Aorta (tissue), 5 donors: ENCODE measurements around the gene B4GALT6. TPM values are rescaled to one million over a fixed set of nuclear protein-coding genes. Genes with fewer than 3 reads are reported as not detected.

Source experiments
- ATAC-seq: fragments of 200-7000 bp; cut with Tn5 transposase; one replicate; pipeline ENCODE4 v1.9.1; 2022; ENCODE audit warnings: moderate library complexity; ENCODE audit not compliant: low FRiP score
- DNase-seq, 2 donors: peaks; one replicate each; pipeline ENCODE4 v3.0.0-alpha.2; 2020
- H3K27ac ChIP-seq, 2 donors: one replicate each; pipeline ENCODE4 v1.5.1; 2013; ENCODE audit warnings: low read length in 2 of 2, mild to moderate bottlenecking in 2 of 2, moderate library complexity in 2 of 2, control low read depth in 1 of 2, inconsistent platforms in 1 of 2, low read depth in 1 of 2
- H3K27me3 ChIP-seq, 2 donors: one replicate each; pipeline ENCODE4 v1.6.1; 2013; ENCODE audit warnings: control low read depth in 1 of 2, low read length in 1 of 2, mild to moderate bottlenecking in 1 of 2, moderate library complexity in 1 of 2; ENCODE audit not compliant: insufficient read depth in 2 of 2, control insufficient read depth in 1 of 2
- H3K36me3 ChIP-seq, 2 donors: one replicate each; pipeline ENCODE4 v1.6.1; 2013; ENCODE audit warnings: control low read depth in 1 of 2, low read length in 1 of 2, mild to moderate bottlenecking in 1 of 2; ENCODE audit not compliant: insufficient read depth in 2 of 2, control insufficient read depth in 1 of 2
- H3K4me1 ChIP-seq, 2 donors: one replicate each; pipeline ENCODE4 v1.6.1; 2013; ENCODE audit warnings: low read length in 2 of 2, control low read depth in 1 of 2, mild to moderate bottlenecking in 1 of 2, moderate library complexity in 1 of 2; ENCODE audit not compliant: insufficient read depth in 2 of 2, control insufficient read depth in 1 of 2
- H3K4me3 ChIP-seq, 2 donors: one replicate each; pipeline ENCODE4 v1.5.1; 2013; ENCODE audit warnings: low read length in 2 of 2, control low read depth in 1 of 2, mild to moderate bottlenecking in 1 of 2
- H3K9me3 ChIP-seq: one replicate; pipeline ENCODE4 v1.6.1; 2013; ENCODE audit warnings: mild to moderate bottlenecking, low read length; ENCODE audit not compliant: control insufficient read depth
- WGBS, 2 donors: extraction: QIAGEN DNeasy Blood & Tissue Kit; methylation state at CpG; one replicate each; pipeline ENCODE4 v1.1.7; 2013; 5-methylcytosine and 5-hydroxymethylcytosine counted together
- intact Hi-C, 2 donors: fragments of 100-400 bp; cut with DNase I; formaldehyde crosslinking; loops; one replicate each; pipeline versions ENCODE4 v1.14.2 to v1.15.0; 2022
- polyA plus RNA-seq, 2 donors: library from polyadenylated mRNA; stranded (reverse); fragments of 200-250 nt; gene quantifications; one replicate each; pipeline ENCODE4 v1.2.3, GENCODE V29; 2013
- total RNA-seq, 2 donors: library from RNA; stranded (reverse); fragmentation: NEBNext Ultra II Directional; extraction: Animal tissue kit (Norgen Biotek cat#: 25700); gene quantifications; one replicate each; pipeline ENCODE4 v1.2.1, GENCODE V29; 2021
- donor health status: healthy with polysubstance abuse.
- donor health status: Bipolar disorder and iron deficiency.
- donor health status: DM: no; HTN: no; CAD: no.
- donor health status: DM: no; HTN: no; CAD: no.
- donor health status: DM: yes; HTN: yes; CAD: no.

The B4GALT6 gene
- total and polyA plus RNA-seq, 4 donors = 0.87 to 8.4 (median 3.3) TPM

GRCh38 chr18:31634331-31634713, 50.1 kb downstream of the B4GALT6 start:
- WGBS, 2 donors = 78 to 79% methylated on average over 3 of the region's 3 CpGs
- no peak overlapping the region for H3K4me3 ChIP-seq
- H3K4me1 ChIP-seq = no peaks in the 10 kb centered on the region

GRCh38 chr18:31633392-31634330, 50.7 kb downstream of the B4GALT6 start:
- ATAC-seq (no peak), DNase-seq (no peak)
- no peaks in the 10 kb centered on the region for H3K9me3 ChIP-seq
- H3K27me3 ChIP-seq = no peaks in the 10 kb centered on the region
- no peaks in the 10 kb centered on the region for H3K36me3 ChIP-seq
- WGBS, 2 donors = 84 to 86% methylated on average over 10 of the region's 10 CpGs
- no peak overlapping the region for H3K4me3 ChIP-seq
- H3K27ac ChIP-seq = no peak overlapping the region
- intact Hi-C loops = no loop called here
- H3K4me1 ChIP-seq = no peaks in the 10 kb centered on the region

More at GRCh38 chr18:31634331-31634713, 50.1 kb downstream of the B4GALT6 start:
- Histone ChIP-seq H3K27me3 (no peaks in the 10 kb centered on the region), H3K36me3 (no peaks in the 10 kb centered on the region), H3K27ac (no peak overlapping the region), H3K9me3 (no peaks in the 10 kb centered on the region)
- DNase-seq (no peak), ATAC-seq (no peak)
- intact Hi-C loops = no loop called here

GRCh38 chr18:31632356-31632755, 52.0 kb downstream of the B4GALT6 start:
- no peak overlapping the region for H3K27ac ChIP-seq
- intact Hi-C loops = no loop called here
- no peaks in the 10 kb centered on the region for H3K9me3 ChIP-seq
- no peak for DNase-seq
- no peaks in the 10 kb centered on the region for H3K27me3 ChIP-seq
- no peak for ATAC-seq
- H3K36me3 ChIP-seq = no peaks in the 10 kb centered on the region
- WGBS, 2 donors = 80 to 83% methylated on average over 1 of the region's 1 CpG
- no peaks in the 10 kb centered on the region for H3K4me1 ChIP-seq
- no peak overlapping the region for H3K4me3 ChIP-seq

- H3K4me3 ChIP-seq = no peak overlapping the region
- DNase-seq = no peak
- no peaks in the 10 kb centered on the region for H3K4me1 ChIP-seq
- intact Hi-C loops = no loop called here
- 97 to 99% methylated on average over 1 of the region's 1 CpG for WGBS, 2 donors
- ATAC-seq = no peak
- H3K36me3 ChIP-seq = no peaks in the 10 kb centered on the region
- no peak overlapping the region for H3K27ac ChIP-seq
- no peaks in the 10 kb centered on the region for H3K27me3 ChIP-seq
- H3K9me3 ChIP-seq = no peaks in the 10 kb centered on the region
These were observed 52.9 kb downstream of the B4GALT6 start for GRCh38 chr18:31631526-31631925.

GRCh38 chr18:31630549-31630948, 53.8 kb downstream of the B4GALT6 start:
- H3K9me3 ChIP-seq = no peaks in the 10 kb centered on the region
- intact Hi-C loops = no loop called here
- ATAC-seq = no peak
- H3K27me3 ChIP-seq = no peaks in the 10 kb centered on the region
- no peak for DNase-seq
- H3K4me3 ChIP-seq = no peak overlapping the region
- no peaks in the 10 kb centered on the region for H3K36me3 ChIP-seq
- WGBS, 2 donors = 96 to 98% methylated on average over 4 of the region's 4 CpGs
- H3K4me1 ChIP-seq = no peaks in the 10 kb centered on the region
- no peak overlapping the region for H3K27ac ChIP-seq

GRCh38 chr18:31626409-31626808, 58.0 kb downstream of the B4GALT6 start:
- DNase-seq (no peak), ATAC-seq (no peak)
- H3K36me3 ChIP-seq = no peaks in the 10 kb centered on the region
- no peak overlapping the region for H3K27ac ChIP-seq
- WGBS, 2 donors = 93 to 98% methylated on average over 6 of the region's 6 CpGs
- no peaks in the 10 kb centered on the region for H3K27me3 ChIP-seq
- no peaks in the 10 kb centered on the region for H3K9me3 ChIP-seq
- H3K4me1 ChIP-seq = no peaks in the 10 kb centered on the region
- intact Hi-C loops = no loop called here
- no peak overlapping the region for H3K4me3 ChIP-seq

- no peak for ATAC-seq
- no peak overlapping the region for H3K27ac ChIP-seq
These were observed 59.3 kb downstream of the B4GALT6 start for GRCh38 chr18:31624892-31625640.

GRCh38 chr18:31619291-31619690, 65.1 kb downstream of the B4GALT6 start:
- H3K4me1 ChIP-seq = no peaks in the 10 kb centered on the region
- H3K9me3 ChIP-seq = no peaks in the 10 kb centered on the region
- no peaks in the 10 kb centered on the region for H3K27me3 ChIP-seq
- no peaks in the 10 kb centered on the region for H3K36me3 ChIP-seq
- DNase-seq (no peak), ATAC-seq (no peak)
- H3K4me3 ChIP-seq = no peak overlapping the region
- no peak overlapping the region for H3K27ac ChIP-seq
- intact Hi-C loops = no loop called here

More at GRCh38 chr18:31624892-31625640, 59.3 kb downstream of the B4GALT6 start:
- Histone ChIP-seq H3K9me3 (no peaks in the 10 kb centered on the region), H3K4me1 (no peaks in the 10 kb centered on the region), H3K4me3 (no peak overlapping the region), H3K27me3 (no peaks in the 10 kb centered on the region), H3K36me3 (no peaks in the 10 kb centered on the region)
- WGBS, 2 donors = 85 to 89% methylated on average over 13 of the region's 13 CpGs
- intact Hi-C loops = no loop called here
- no peak for DNase-seq
